DND-41 (cell line): ENCODE results near the gene FAM13A.

Experiments used
- EZH2 ChIP-seq: IDR thresholded peaks from 3 replicates; pipeline ENCODE4 v1.6.1; 2012; ENCODE audit warnings: borderline replicate concordance, low read depth, mild to moderate bottlenecking, moderate library complexity, low read length, inconsistent platforms; ENCODE audit not compliant: severe bottlenecking
- TF ChIP-seq, protein P1 (sequence below): IDR thresholded peaks from 2 replicates; pipeline ENCODE4 v1.5.1; 2012; ENCODE audit warnings: borderline replicate concordance, low read length, moderate library complexity, mild to moderate bottlenecking; ENCODE audit not compliant: poor library complexity, severe bottlenecking; ENCODE audit errors: extremely low read depth

DNA sequence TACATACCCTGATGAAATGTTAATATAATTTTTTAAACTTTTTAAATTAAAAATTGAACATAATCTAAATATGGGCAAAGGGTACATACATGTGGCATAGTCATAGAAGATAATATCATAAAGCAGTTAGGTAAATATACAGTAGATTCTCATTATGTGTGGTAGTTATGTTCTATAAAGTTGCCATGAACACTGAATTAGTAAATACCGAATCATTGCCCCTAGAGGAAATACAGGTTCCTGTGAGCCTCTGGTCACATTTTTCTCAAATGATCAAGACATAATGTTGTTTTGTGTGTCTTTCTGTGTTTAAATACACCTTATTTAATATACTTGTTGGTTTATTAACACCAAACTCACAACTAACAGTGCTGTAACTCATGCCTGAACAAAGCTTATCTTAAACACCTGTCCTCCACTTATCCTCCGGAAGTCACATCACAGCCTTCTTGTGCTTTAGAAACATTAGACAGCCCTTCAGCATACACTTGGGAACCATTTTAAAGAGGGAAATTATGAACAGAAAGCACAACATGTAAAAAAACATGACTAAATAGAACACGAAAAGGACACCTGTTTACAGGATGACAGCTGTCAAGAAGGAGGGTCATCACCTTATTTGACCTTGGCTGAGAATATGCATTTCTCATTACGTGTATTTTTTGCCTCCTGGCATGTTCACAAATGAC is 190.0 kb downstream of the FAM13A start:
- TF ChIP-seq, protein P1, sequence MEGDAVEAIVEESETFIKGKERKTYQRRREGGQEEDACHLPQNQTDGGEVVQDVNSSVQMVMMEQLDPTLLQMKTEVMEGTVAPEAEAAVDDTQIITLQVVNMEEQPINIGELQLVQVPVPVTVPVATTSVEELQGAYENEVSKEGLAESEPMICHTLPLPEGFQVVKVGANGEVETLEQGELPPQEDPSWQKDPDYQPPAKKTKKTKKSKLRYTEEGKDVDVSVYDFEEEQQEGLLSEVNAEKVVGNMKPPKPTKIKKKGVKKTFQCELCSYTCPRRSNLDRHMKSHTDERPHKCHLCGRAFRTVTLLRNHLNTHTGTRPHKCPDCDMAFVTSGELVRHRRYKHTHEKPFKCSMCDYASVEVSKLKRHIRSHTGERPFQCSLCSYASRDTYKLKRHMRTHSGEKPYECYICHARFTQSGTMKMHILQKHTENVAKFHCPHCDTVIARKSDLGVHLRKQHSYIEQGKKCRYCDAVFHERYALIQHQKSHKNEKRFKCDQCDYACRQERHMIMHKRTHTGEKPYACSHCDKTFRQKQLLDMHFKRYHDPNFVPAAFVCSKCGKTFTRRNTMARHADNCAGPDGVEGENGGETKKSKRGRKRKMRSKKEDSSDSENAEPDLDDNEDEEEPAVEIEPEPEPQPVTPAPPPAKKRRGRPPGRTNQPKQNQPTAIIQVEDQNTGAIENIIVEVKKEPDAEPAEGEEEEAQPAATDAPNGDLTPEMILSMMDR: no peak
- no peak for TF ChIP-seq EZH2
